ENCODE measurements around the gene MAPK11. TPM values are rescaled to one million over a fixed set of nuclear protein-coding genes. Genes with fewer than 3 reads are reported as not detected.

MAPK11 gene
- total RNA-seq, 1 donor from 2014 or later: 11.9 TPM

- H3K4me3 ChIP-seq (ENCODE audit: low read depth, low read length): no peak overlapping the region
- TF ChIP-seq CTCF (IDR thresholded peaks at IDR 0.05; ENCODE audit: insufficient read depth, low read length, poor library complexity, severe bottlenecking): no peak
- H3K27me3 ChIP-seq (ENCODE audit: control insufficient read depth, insufficient read depth, low read length): peaks cover 3% of the 10 kb centered on the region
- no peak for DNase-seq (ENCODE audit: low read depth)
- H3K36me3 ChIP-seq (ENCODE audit: control insufficient read depth, insufficient read depth, low read length): no peaks in the 10 kb centered on the region
Measured at GRCh38 chr22:50317178-50317577, 47.0 kb upstream of the MAPK11 start.

- Histone ChIP-seq H3K27me3 (ENCODE audit: control insufficient read depth, insufficient read depth, low read length) (peaks cover 3% of the 10 kb centered on the region), H3K4me3 (ENCODE audit: low read depth, low read length) (no peak overlapping the region), H3K36me3 (ENCODE audit: control insufficient read depth, insufficient read depth, low read length) (no peaks in the 10 kb centered on the region)
- no peak for TF ChIP-seq CTCF (IDR thresholded peaks at IDR 0.05; ENCODE audit: insufficient read depth, low read length, poor library complexity, severe bottlenecking)
- no peak for DNase-seq (ENCODE audit: low read depth)
Measured at GRCh38 chr22:50316114-50317065, 46.2 kb upstream of the MAPK11 start.

- Histone ChIP-seq H3K4me3 (ENCODE audit: low read depth, low read length) (no peak overlapping the region), H3K27me3 (ENCODE audit: control insufficient read depth, insufficient read depth, low read length) (peaks cover 3% of the 10 kb centered on the region), H3K36me3 (ENCODE audit: control insufficient read depth, insufficient read depth, low read length) (no peaks in the 10 kb centered on the region)
- TF ChIP-seq CTCF (IDR thresholded peaks at IDR 0.05; ENCODE audit: insufficient read depth, low read length, poor library complexity, severe bottlenecking): no peak
- no peak for DNase-seq (ENCODE audit: low read depth)
Measured at GRCh38 chr22:50315289-50316113, 45.3 kb upstream of the MAPK11 start.

- Histone ChIP-seq H3K4me3 (ENCODE audit: low read depth, low read length) (no peak overlapping the region), H3K36me3 (ENCODE audit: control insufficient read depth, insufficient read depth, low read length) (no peaks in the 10 kb centered on the region), H3K27me3 (ENCODE audit: control insufficient read depth, insufficient read depth, low read length) (peaks cover 3% of the 10 kb centered on the region)
- no peak for DNase-seq (ENCODE audit: low read depth)
- TF ChIP-seq CTCF (IDR thresholded peaks at IDR 0.05; ENCODE audit: insufficient read depth, low read length, poor library complexity, severe bottlenecking): no peak
Measured at GRCh38 chr22:50314455-50315288, 44.5 kb upstream of the MAPK11 start.

- no peak for DNase-seq (ENCODE audit: low read depth)
- no peak overlapping the region for H3K4me3 ChIP-seq (ENCODE audit: low read depth, low read length)
- no peaks in the 10 kb centered on the region for H3K36me3 ChIP-seq (ENCODE audit: control insufficient read depth, insufficient read depth, low read length)
- H3K27me3 ChIP-seq (ENCODE audit: control insufficient read depth, insufficient read depth, low read length): peaks cover 3% of the 10 kb centered on the region
- TF ChIP-seq CTCF (IDR thresholded peaks at IDR 0.05; ENCODE audit: insufficient read depth, low read length, poor library complexity, severe bottlenecking): no peak
Measured at GRCh38 chr22:50314081-50314454, 43.9 kb upstream of the MAPK11 start.
